Fibroblast of villous mesenchyme (primary cell): Measurements from ENCODE around the gene TPP1. TPM values are rescaled to one million over a fixed set of nuclear protein-coding genes. Genes with fewer than 3 reads are reported as not detected.

Experiments used
- DNase-seq: peaks from one replicate; pipeline ENCODE4 v3.0.0-alpha.2; 2010; ENCODE audit warnings: low read depth
- H3K4me3 ChIP-seq: 2 replicates; pipeline ENCODE4 v1.5.1; 2011; ENCODE audit warnings: low read depth, mild to moderate bottlenecking, low read length
- total RNA-seq: library from RNA; depleted of rRNA; stranded (reverse); fragments of >200 nt; gene quantifications from 2 replicates; pipeline ENCODE4 v1.2.3, GENCODE V29; 2012
- TF ChIP-seq, protein P1 (sequence below): IDR thresholded peaks from 2 replicates; pipeline ENCODE4 v1.5.1; 2012; ENCODE audit warnings: low read depth, mild to moderate bottlenecking, low read length; ENCODE audit not compliant: insufficient read depth

Gene TPP1
- total RNA-seq, 1 donor, result 98.4 TPM

- TF ChIP-seq, protein P1, sequence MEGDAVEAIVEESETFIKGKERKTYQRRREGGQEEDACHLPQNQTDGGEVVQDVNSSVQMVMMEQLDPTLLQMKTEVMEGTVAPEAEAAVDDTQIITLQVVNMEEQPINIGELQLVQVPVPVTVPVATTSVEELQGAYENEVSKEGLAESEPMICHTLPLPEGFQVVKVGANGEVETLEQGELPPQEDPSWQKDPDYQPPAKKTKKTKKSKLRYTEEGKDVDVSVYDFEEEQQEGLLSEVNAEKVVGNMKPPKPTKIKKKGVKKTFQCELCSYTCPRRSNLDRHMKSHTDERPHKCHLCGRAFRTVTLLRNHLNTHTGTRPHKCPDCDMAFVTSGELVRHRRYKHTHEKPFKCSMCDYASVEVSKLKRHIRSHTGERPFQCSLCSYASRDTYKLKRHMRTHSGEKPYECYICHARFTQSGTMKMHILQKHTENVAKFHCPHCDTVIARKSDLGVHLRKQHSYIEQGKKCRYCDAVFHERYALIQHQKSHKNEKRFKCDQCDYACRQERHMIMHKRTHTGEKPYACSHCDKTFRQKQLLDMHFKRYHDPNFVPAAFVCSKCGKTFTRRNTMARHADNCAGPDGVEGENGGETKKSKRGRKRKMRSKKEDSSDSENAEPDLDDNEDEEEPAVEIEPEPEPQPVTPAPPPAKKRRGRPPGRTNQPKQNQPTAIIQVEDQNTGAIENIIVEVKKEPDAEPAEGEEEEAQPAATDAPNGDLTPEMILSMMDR, result no peak
- peak; percentile 94 for DNase-seq
- peak overlapping the region; percentile 36 for H3K4me3 ChIP-seq
Observed at GRCh38 chr11:6606471-6607189, 12.6 kb downstream of the TPP1 start.

DNA sequence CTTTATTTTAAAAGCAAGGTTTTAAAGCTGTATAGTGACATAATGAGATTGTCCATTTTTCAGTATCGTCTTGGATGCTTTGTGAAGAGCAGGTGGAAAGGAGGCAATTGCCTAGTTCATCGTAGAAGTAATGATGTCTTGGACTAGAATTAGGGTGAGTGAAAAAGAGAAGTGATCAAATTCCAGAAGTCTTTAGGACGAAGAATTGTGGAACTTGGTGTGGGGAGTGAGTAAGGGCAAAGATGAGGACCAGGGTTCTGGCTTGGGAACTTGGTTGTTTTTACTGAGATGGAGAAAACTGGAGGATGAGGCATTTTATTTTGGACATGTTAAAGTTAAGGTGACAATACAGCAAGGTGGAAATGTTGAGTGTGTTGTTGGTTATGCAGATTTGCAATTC is 14.4 kb downstream of the TPP1 start:
- no peak for DNase-seq
- H3K4me3 ChIP-seq, result peak overlapping the region; percentile 98
- TF ChIP-seq, protein P1, result no peak

DNA sequence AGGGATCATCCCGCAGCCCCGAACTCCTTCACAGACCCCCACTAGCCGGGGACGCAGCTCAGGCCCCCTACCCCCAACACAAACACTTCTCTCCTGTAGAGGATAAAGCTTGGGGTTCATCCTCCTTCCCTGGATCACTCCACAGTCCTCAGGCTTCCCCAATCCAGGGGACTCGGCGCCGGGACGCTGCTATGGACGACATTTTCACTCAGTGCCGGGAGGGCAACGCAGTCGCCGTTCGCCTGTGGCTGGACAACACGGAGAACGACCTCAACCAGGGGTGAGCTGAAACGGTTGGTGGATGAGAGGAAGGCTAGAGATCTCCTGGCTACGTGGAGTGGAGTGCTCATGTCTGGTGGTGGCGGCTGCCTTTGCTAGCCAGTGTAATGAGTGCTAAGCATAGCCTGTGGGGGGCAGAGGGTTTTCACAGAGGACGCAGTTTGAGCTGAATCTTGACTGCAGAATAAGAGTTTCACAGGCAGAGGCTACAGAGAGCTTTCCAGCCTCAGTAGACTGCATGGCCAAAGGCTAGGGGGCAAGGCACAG is 15.1 kb downstream of the TPP1 start:
- DNase-seq, result peak; percentile 80
- peak overlapping the region; percentile 98 for H3K4me3 ChIP-seq
- TF ChIP-seq, protein P1, result peak; percentile 25

DNA sequence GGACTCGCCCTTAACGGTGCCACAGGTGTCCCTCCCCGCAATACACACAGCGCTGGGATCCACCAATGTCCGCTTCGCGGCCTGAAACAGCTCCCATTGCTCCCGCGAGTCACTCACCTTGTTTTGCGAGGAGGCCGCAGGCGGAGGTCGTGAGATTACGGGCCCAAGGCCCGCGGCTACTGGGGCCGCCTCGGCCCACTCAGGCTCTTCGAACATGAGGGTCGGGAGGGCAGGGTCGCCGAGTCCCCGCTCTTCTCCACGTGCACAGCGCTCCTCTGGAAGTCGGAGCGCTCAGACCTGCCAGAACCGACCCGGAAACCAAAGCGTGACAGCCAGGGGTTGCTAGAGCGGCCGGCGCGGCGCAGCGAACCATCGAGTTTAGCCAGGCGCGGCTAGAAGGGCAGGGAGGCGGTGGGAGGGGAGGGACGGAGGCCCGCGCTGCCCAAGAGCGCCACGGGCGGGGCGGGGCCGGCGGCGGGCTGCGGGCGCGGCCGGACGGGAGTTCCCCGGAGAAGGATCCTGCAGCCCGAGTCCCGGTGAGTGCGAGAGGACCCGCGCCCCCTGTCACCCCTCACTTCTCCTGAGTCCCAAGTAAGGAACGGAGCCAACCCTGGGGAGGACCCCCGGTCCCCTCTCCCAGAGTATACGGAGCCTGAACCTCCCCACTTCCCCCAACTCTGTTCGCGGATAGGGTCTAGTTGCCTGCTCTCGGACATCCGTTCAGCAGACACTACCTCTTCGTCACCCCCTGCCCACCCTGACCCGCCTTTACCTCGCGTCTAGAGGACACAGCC is 15.7 kb downstream of the TPP1 start, which contains the start of the genes ILK and RRP8:
Gene ILK, plus strand, starts transcription at position 488 of the 794 bp plus-strand sequence. CDS start 498 bp downstream, outside the sequence.
Gene RRP8, minus strand, starts transcription at position 330 of the 794 bp plus-strand sequence. Its CDS starts 114 bp downstream, at position 216.
- H3K4me3 ChIP-seq, result peak within 1 kb of the TSS; percentile 98
- TF ChIP-seq, protein P1, result peak; percentile 22
- peak; percentile 88 for DNase-seq

DNA sequence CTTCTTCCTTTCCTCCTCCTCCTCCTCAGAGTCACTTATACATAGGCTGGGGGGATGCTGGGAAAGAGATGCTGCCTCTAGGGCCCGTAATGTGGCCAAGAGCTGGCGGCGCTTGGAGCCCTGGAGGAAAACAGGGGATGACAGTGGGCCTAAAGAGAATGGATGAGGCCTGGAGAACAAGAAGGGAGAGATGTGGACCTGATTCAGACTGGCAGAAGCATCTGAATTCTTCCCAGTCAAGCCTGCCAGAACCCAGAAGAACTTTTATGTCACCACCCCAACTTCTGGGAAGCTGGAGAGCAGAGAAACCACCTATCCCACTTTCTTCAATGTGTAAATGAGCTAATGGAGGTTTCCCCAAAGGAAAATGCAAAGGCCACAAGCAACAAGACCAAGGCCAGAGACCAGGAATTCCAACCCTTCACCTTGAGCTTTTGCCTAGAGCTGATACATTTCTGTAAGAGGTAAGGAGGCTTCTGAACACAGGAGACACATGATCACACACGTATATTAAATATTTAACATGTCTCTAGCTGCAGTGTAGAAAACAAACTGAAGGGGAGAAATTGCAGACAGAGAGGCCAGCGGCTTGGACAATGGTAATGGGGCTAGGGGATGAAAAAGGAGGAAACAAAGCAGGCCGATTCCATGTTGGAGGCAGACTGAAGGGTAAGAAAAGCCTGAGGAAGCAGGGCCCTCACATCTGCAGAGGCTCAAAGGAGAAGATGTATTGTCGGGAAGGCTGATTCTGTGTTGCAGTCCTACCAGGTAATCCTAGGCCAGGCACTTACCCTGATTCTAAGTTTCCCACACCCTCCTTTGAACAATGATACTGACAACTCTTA is 16.9 kb downstream of the TPP1 start:
- DNase-seq, result no peak
- H3K4me3 ChIP-seq, result peak overlapping the region; percentile 98
- TF ChIP-seq, protein P1, result no peak

DNA sequence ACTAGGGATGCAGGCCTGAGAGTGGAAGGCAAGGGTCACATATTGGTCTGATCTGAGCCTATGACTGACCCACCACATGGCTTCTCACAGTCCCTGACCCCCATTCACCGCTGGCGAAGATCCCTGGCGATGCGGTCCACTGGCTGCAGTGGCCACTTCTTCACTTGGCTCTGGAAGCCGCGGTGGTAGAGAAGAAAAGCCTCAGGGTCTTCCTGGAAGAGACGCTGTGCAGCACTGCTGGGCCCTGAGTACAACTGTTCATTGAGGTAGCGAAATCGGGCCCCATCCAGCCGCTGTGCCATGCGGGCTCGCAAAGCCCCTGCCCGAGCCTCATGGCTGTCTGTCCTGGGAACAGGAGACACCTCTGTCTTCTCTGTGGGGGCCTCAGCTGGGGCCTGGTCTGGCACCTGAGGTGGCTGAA is 18.2 kb downstream of the TPP1 start:
- no peak overlapping the region for H3K4me3 ChIP-seq
- TF ChIP-seq, protein P1, result no peak
- DNase-seq, result no peak
